ENCODE data around the gene MPDZ.

The MPDZ gene

GRCh38 chr9:13190040-13190439, 89.5 kb downstream of the MPDZ start:
- TF ChIP-seq CTCF (IDR thresholded peaks at IDR 0.05; ENCODE audit: unreplicated experiment in 3 of 3) = no peak
- no peaks in the 10 kb centered on the region for H3K9me3 Mint-ChIP-seq
- H3K4me1 Mint-ChIP-seq = peaks cover 10% of the 10 kb centered on the region
- H3K27ac Mint-ChIP-seq = peak overlapping the region; percentile 37 to 48 (median 43)
- no peak overlapping the region for H3K4me3 Mint-ChIP-seq
- no peaks in the 10 kb centered on the region for H3K27me3 Mint-ChIP-seq (ENCODE audit: low read depth)
- peaks cover 65% of the 10 kb centered on the region for H3K36me3 Mint-ChIP-seq (ENCODE audit: low read depth)

GRCh38 chr9:13189362-13189761, 90.1 kb downstream of the MPDZ start:
- Mint-ChIP-seq H3K9me3 (no peaks in the 10 kb centered on the region), H3K4me1 (peaks cover 10% of the 10 kb centered on the region), H3K27me3 (ENCODE audit: low read depth) (no peaks in the 10 kb centered on the region), H3K36me3 (ENCODE audit: low read depth) (peaks cover 64% of the 10 kb centered on the region), H3K4me3 (no peak overlapping the region), H3K27ac (peak overlapping the region in 2 of 3 experiments; percentile 37 to 53)
- TF ChIP-seq CTCF (IDR thresholded peaks at IDR 0.05; ENCODE audit: unreplicated experiment in 3 of 3) = no peak

GRCh38 chr9:13186774-13187173, 92.7 kb downstream of the MPDZ start:
- Mint-ChIP-seq H3K27me3 (ENCODE audit: low read depth) (no peaks in the 10 kb centered on the region), H3K27ac (no peak overlapping the region), H3K36me3 (ENCODE audit: low read depth) (peaks cover 56% of the 10 kb centered on the region), H3K4me1 (peaks cover 11% of the 10 kb centered on the region), H3K9me3 (no peaks in the 10 kb centered on the region), H3K4me3 (no peak overlapping the region)
- TF ChIP-seq CTCF (IDR thresholded peaks at IDR 0.05; ENCODE audit: unreplicated experiment in 3 of 3) = no peak

GRCh38 chr9:13186091-13186490, 93.4 kb downstream of the MPDZ start:
- H3K36me3 Mint-ChIP-seq (ENCODE audit: low read depth) = peaks cover 53% of the 10 kb centered on the region
- no peaks in the 10 kb centered on the region for H3K27me3 Mint-ChIP-seq (ENCODE audit: low read depth)
- H3K4me1 Mint-ChIP-seq = peaks cover 14% of the 10 kb centered on the region
- no peak for TF ChIP-seq CTCF (IDR thresholded peaks at IDR 0.05; ENCODE audit: unreplicated experiment in 3 of 3)
- peak overlapping the region; percentile 15 to 67 (median 26) for H3K27ac Mint-ChIP-seq
- H3K9me3 Mint-ChIP-seq = no peaks in the 10 kb centered on the region
- peak overlapping the region in 1 of 3 experiments; percentile 16 for H3K4me3 Mint-ChIP-seq

- TF ChIP-seq CTCF (IDR thresholded peaks at IDR 0.05; ENCODE audit: unreplicated experiment in 3 of 3) = no peak
- Mint-ChIP-seq H3K4me3 (no peak overlapping the region), H3K4me1 (peaks cover 21% of the 10 kb centered on the region), H3K9me3 (no peaks in the 10 kb centered on the region), H3K36me3 (ENCODE audit: low read depth) (peaks cover 42% of the 10 kb centered on the region), H3K27me3 (ENCODE audit: low read depth) (no peaks in the 10 kb centered on the region), H3K27ac (peak overlapping the region; percentile 60 to 66 (median 63))
Measured at GRCh38 chr9:13181652-13182051, 97.8 kb downstream of the MPDZ start.

- peak overlapping the region in 2 of 3 experiments; percentile 23 to 31 for H3K27ac Mint-ChIP-seq
- H3K36me3 Mint-ChIP-seq (ENCODE audit: low read depth) = peaks cover 44% of the 10 kb centered on the region
- peaks cover 16% of the 10 kb centered on the region for H3K4me1 Mint-ChIP-seq
- H3K4me3 Mint-ChIP-seq = no peak overlapping the region
- no peaks in the 10 kb centered on the region for H3K9me3 Mint-ChIP-seq
- H3K27me3 Mint-ChIP-seq (ENCODE audit: low read depth) = no peaks in the 10 kb centered on the region
- TF ChIP-seq CTCF (IDR thresholded peaks at IDR 0.05; ENCODE audit: unreplicated experiment in 3 of 3) = no peak
Measured at GRCh38 chr9:13179257-13179656, 100.2 kb downstream of the MPDZ start.

Measured in nephron (organoid).